Body of pancreas (tissue), 4 donors: ENCODE data around the gene XPO6. TPM values are rescaled to one million over a fixed set of nuclear protein-coding genes. Genes with fewer than 3 reads are reported as not detected.

Experiments
- ATAC-seq: fragments of 150-250 bp; one replicate; pipeline ENCODE4 v1.9.1; 2016
- DNase-seq, 4 donors: peaks; one replicate each; pipeline ENCODE4 v3.0.0-alpha.2; 2019
- H3K27ac ChIP-seq, 4 donors: fragments of 200-600 bp; sonication (generic); 1 replicate in 3 of 4; 2 replicates in 1 of 4; pipeline versions ENCODE4 v1.5.1 to v1.6.1; 2016 to 2019; ENCODE audit warnings: mild to moderate bottlenecking in 1 of 4, mixed read lengths in 1 of 4, moderate library complexity in 1 of 4
- H3K27me3 ChIP-seq, 2 donors: fragments of 200-600 bp; sonication (generic); one replicate each; pipeline ENCODE4 v1.6.0; 2016; ENCODE audit warnings: mild to moderate bottlenecking in 1 of 2
- H3K36me3 ChIP-seq, 2 donors: fragments of 200-600 bp; sonication (generic); replicated peaks in 1 of 2; 2 replicates each; pipeline ENCODE4 v1.5.1; 2016; ENCODE audit warnings: low read depth in 2 of 2; ENCODE audit not compliant: insufficient read depth in 1 of 2
- H3K4me1 ChIP-seq: fragments of 200-600 bp; sonication (generic); one replicate; pipeline ENCODE4 v1.6.0; 2016
- H3K4me3 ChIP-seq, 2 donors: fragments of 200-600 bp; sonication (generic); 1 replicate in 1 of 2; 2 replicates in 1 of 2; pipeline ENCODE4 v1.5.1; 2016 to 2019
- H3K9me3 ChIP-seq, 3 donors: fragments of 200-600 bp; sonication (generic); 1 replicate in 2 of 3; 2 replicates in 1 of 3; pipeline ENCODE4 v1.5.1; 2016
- CTCF ChIP-seq, 7 experiments: fragments of 450-650 bp in 4 of 7; fragments of 200-600 bp in 3 of 7; sonication (generic) in 3 of 7; IDR thresholded peaks; one replicate each; pipeline ENCODE4 v1.5.1; 2016 to 2019; ENCODE audit warnings: antibody characterized with exemption in 7 of 7
- POLR2A ChIP-seq, 3 donors: fragments of 450-650 bp; IDR thresholded peaks; one replicate each; pipeline ENCODE4 v1.6.1; 2016; ENCODE audit warnings: antibody characterized with exemption in 3 of 3, mild to moderate bottlenecking in 2 of 3
- WGBS, 2 donors: methylation state at CpG; one replicate each; pipeline ENCODE4 v1.1.5; 2017; 5-methylcytosine and 5-hydroxymethylcytosine counted together
- intact Hi-C: fragments of 100-400 bp; cut with DNase I; formaldehyde crosslinking; loops from one replicate; pipeline ENCODE4 v1.15.1; 2023
- total RNA-seq, 2 donors: library from RNA; depleted of rRNA; stranded (reverse); fragments of >200 nt; gene quantifications; one replicate each; pipeline ENCODE4 v1.1.0, GENCODE V29; 2016

The XPO6 gene
- total RNA-seq, 2 donors from 2014 or later: 54.7 to 103 TPM

GRCh38 chr16:28183484-28183883, 28.3 kb downstream of the XPO6 start:
- no peak for TF ChIP-seq CTCF (IDR thresholded peaks at IDR 0.05)
- no peak for TF ChIP-seq POLR2A (IDR thresholded peaks at IDR 0.05)
- Histone ChIP-seq H3K27ac (peak overlapping the region in 2 of 4 donors; percentile 2 to 51), H3K4me3 (no peak overlapping the region), H3K9me3 (no peaks in the 10 kb centered on the region), H3K36me3 (no peaks in the 10 kb centered on the region), H3K4me1 (peaks cover 62% of the 10 kb centered on the region), H3K27me3 (no peaks in the 10 kb centered on the region)
- ATAC-seq (peak; percentile 31), DNase-seq (no peak)
- intact Hi-C loops: no loop called here
- WGBS, 2 donors: 34 to 36% methylated on average over 3 of the region's 3 CpGs

DNA sequence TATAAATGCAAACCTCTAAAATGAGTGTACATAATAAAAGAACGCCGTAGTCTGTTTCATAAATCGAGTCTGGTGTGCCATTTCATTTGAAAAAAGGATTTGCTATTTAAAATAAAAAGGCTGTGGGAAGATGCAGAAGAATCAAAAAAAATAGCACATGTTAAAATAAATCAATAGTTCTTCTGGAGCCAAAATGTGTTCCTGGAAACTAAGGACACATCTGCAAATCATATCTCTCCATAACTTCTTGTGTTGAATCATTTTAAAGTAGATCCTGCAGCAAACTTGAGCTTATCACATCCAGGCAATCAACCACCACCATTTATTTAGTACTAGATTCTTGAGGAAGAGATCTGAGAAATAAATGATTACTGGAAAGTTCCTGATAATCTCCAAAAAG, 29.0 kb downstream of the XPO6 start:
- Histone ChIP-seq H3K4me3 (no peak overlapping the region), H3K36me3 (peaks cover 0 to 1% of the 10 kb centered on the region in 2 donors), H3K27me3 (no peaks in the 10 kb centered on the region), H3K9me3 (no peaks in the 10 kb centered on the region), H3K27ac (no peak overlapping the region), H3K4me1 (peaks cover 61% of the 10 kb centered on the region)
- TF ChIP-seq POLR2A (IDR thresholded peaks at IDR 0.05) (no peak), CTCF (IDR thresholded peaks at IDR 0.05) (no peak)
- intact Hi-C loops: no loop called here
- ATAC-seq: no peak
- WGBS, 2 donors: 86 to 93% methylated on average over 3 of the region's 3 CpGs
- no peak for DNase-seq

DNA sequence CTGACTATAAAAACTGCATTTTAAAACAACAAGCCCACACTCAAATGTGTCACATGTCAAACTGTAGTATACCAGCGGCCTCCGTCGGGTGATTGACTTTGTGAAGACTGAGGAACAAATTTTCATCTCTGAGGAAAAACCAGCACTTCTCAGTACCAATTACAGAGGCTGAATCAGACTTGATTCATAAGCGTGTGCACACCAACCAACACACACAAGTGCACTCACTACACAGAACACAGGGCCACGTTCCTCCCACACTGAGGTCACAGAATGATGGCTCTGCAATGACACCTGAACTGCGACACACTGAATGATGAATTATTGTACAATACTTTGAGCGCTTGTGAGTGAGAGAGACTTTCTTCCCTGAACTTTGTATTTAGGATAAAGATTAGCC, 29.6 kb downstream of the XPO6 start:
- intact Hi-C loops: no loop called here
- ATAC-seq (no peak), DNase-seq (no peak)
- Histone ChIP-seq H3K4me3 (no peak overlapping the region), H3K27me3 (no peaks in the 10 kb centered on the region), H3K4me1 (peaks cover 55% of the 10 kb centered on the region), H3K27ac (peak overlapping the region in 2 of 4 donors; percentile 49 to 51), H3K36me3 (peaks cover 0 to 1% of the 10 kb centered on the region in 2 donors), H3K9me3 (no peaks in the 10 kb centered on the region)
- 87 to 89% methylated on average over 7 of the region's 7 CpGs for WGBS, 2 donors
- no peak for TF ChIP-seq CTCF (IDR thresholded peaks at IDR 0.05)
- TF ChIP-seq POLR2A (IDR thresholded peaks at IDR 0.05): no peak

DNA sequence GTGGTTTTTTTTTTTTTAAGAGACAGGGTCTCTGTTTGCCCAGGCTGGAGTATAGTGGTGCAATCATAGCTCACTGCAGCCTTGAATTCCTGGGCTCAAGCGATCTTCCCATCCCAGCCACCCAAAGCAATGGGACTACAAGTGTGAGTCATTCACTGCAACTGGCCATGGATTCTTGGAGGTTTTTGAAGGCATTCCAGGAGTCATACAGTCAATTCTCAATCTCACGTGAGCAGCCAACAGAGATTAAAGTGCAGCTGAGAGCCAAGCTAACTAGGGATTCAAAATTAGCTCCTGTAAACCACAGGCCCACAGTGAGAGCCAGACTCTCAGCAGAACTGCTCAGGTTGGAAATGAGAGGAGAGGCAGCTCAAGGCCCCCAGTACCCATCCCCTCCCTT, 30.2 kb downstream of the XPO6 start:
- no peak overlapping the region for H3K4me3 ChIP-seq
- peaks cover 48% of the 10 kb centered on the region for H3K4me1 ChIP-seq
- no peak for TF ChIP-seq POLR2A (IDR thresholded peaks at IDR 0.05)
- TF ChIP-seq CTCF (IDR thresholded peaks at IDR 0.05): no peak
- intact Hi-C loops: no loop called here
- H3K36me3 ChIP-seq: peaks cover 0 to 1% of the 10 kb centered on the region in 2 donors
- WGBS, 2 donors: 6 to 33% methylated on average over 2 of the region's 2 CpGs
- H3K9me3 ChIP-seq: no peaks in the 10 kb centered on the region
- DNase-seq (peak; percentile 27 to 67 (median 56)), ATAC-seq (peak; percentile 82)
- no peaks in the 10 kb centered on the region for H3K27me3 ChIP-seq
- peak overlapping the region in 2 of 4 donors; percentile 49 to 51 for H3K27ac ChIP-seq
